Activated CD4-positive, alpha-beta T cell treated with anti-CD3 and anti-CD28 coated beads, Interleukin-2, Interleukin-6, amounts not matched to agents 100 ng/mL and 50 ng/mL, durations not matched to agents 16 hours and 8 hours (primary cell): ENCODE measurements around the gene GPR161.

Source experiments
- DNase-seq: peaks from one replicate; pipeline ENCODE4 v3.0.0-alpha.2; 2020

Gene GPR161

DNA sequence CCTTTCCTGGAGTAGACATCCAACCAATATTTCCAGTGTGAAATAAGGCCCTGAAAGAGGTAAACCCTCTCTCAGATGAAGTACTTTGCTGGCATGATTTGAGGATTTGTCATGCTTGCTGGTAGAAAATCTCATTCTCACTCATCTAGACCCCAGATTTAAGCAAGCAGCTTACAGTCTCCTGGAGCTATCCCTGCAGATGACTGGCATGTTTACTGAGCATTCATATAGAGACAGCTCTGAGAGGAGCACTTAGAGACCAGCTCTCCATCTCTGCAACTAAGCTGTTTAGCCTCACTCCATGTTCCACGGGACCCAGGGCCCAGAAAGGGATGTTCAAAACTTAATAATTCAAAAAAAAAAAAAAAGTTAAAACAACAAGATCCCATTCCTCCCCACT lies 34.2 kb downstream of the GPR161 start:
- DNase-seq: no peak

DNA sequence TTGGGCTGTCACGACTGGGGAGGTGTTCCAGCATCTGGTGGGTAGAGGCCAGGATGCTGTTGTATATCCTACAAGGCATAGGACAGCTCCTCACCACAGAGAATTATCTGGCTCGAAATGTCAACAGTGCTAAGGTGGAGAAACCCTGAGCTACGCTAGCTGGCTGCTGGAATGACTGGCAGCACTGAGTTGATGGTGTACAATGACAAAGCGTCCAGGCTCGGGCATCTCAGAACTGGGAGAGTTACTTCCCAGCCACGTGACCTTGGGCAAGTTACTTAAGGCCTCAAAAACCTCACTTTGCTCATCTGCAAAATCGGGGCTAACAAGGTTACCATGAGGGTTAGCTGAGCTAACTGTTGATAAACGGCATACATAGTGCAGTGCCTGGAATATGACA lies 35.4 kb downstream of the GPR161 start:
- no peak for DNase-seq

DNA sequence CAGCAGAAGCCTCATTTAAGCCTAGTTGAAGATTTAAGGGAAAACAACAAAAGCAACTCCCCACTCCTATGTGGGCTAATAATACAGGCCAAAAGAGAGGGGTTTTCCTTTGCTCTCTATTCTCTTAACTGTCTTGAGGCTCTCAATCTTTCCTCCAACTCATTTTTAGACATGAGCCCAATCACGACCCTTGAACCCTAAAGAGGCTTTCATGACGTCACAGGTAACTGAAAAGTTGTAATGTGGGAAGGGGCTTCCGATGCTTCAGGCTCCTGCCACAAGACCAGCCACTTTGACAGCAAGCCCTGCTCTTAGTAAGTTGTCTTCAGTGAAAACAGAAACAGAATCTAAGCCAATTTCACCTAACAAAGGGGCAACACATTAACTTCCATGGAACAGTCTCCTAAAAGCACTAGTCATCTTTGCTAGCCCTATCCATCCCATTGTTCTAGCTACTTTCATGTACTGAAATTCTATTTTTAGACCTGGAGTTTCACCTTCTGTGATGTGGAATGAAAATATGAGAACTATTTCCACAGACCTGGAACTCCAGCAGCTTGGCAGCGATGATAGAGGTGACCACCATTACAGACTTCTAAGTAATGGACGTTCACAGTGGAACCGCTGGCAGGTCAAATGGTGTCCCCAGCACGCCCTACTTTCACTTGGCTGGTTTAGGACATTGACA lies 36.3 kb downstream of the GPR161 start:
- no peak for DNase-seq

DNA sequence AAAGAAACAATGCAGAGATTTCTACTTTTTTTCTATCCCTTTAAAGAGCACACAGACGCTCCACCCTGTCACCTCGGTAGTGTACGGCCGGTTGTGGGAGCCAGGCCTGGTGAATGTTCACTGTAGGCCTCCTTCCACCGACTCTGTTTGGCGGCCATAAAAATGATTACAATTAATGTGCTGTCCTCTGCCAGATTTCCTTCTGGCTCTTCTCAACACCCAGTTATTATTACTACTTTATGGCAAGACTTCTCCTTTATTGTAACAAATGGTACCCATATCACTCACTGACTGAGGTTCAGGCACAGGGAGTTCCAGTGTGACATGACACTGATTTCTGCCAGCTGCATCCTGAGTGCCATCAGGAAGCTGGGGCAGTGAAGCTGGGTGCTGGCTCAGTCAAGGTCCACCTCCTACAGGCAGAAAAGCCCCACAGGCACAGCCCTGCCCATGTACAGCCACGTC lies 37.4 kb downstream of the GPR161 start:
- no peak for DNase-seq

DNA sequence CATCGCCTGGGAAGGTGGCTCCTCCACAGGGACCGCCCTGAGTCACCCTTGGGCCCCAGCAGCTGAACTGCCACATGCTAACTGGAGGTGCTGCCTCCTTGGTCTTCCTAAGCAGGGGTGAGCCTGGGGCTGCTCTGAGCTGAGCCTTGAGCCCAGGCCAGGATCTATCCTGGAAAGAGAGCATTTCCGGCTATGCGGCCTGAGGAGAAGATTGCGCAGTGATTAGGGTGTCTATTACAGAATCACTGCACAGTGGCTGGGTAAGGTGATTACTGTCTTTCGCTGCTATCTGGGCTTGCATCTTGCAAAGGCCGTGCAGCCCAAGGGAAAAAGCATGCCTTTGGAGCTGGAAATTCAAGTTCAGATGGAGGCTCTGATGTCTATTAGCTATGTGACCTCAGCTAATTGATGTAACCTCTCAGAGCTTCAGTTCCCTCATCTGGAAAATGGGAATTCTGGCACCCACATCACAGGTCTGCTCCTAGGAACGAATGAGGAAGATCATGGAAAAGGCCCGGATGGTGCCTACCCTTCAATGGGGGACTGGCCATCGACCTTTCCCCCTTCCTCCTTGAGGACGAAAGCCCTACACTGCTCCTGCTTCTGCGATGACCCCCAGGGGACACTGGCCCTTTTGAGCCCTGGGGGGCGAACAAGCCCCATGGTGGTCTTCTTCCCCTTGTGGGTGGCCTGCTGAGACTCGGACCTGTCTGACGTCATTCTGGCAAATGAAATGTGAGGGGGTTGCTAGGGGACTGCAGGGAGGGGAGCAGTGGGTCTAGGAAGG lies 38.0 kb downstream of the GPR161 start:
- no peak for DNase-seq

DNA sequence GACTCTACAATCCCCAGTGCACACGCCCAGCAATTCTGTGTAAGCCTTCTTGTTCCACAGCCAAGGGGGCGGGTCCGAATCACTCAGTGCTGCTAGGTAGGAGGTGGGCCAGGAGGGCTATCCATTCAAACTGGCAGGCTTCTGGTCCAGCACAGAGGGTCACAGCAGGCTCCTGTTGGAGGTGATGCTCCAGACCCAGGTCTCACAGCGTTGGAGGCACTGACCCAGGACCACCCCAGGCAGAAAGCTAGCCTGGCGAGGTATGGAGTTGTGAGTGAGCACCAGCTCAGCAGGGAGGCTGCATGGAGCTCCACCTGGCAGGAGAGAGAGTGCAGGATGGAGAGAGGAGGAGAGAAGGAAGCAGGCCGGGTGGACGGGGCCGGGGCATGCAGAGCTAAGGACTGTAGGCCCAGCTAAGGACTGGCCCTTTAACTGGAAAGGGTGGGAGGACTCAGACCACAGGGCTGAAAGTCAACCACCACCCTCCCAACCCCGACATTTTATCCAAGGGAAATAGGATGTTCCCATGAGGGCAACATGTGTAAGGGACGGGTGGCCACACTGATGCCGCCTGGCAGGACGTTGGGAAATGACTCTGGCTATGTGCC lies 38.7 kb downstream of the GPR161 start:
- no peak for DNase-seq

DNA sequence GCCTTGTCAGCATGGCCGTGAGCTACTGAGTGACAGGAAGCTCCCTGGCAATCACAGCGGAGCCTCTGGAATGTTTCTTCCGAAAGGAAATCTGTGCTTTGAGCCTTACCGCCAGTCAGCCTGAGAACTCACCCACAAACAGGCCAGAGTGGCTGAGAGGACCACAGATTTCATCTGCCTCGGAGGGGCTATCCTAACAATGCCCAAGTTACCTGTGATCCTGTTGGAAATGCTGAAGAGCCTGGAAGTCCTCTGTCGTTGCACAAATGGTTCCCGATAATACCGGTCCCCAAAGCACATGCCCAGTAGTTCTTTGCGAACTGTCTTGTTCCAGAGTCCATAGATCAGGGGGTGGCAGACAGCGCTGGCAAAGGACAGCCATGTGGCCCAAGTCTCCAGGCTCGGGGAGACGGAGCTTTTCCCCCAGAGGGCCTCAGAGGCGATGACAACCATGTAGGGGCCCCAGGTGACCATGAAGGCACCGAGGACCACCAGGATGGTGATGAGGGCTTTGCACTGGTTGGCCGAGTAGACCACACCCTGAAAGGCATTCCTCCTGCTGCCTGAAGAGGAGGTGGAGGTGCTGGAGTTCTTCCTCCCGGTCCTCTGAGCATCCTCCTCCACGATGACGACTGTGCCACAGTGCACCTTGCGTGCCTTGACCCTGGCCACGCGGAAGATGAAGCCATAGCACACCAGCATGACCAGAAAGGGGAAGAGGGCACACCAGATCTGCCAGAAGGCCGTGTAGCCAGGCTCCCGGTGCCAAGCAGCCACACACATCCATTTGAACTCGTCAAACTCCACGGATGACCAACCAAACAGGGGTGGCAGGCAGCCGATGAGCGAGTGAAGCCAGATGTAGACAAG lies 40.2 kb downstream of the GPR161 start:
- DNase-seq: no peak

DNA sequence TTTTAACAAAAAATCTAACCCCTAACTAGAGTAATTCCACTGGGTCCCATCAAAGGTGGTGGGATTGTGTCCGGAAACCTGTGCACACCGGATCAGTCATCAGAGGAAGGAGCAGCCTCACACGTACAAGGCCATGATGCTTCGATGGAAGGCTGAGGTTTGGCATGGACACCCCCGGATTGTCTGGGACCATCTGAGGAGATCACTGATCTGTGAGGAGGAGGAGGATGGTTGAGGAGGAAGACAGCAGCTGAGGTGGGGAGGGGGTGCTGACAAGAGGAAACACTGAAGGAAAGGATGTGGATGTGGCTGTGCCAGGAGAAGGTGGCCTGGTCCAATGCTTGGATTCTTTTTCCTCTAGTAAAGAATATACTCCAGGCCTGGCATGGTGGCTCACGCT lies 41.3 kb downstream of the GPR161 start:
- no peak for DNase-seq

DNA sequence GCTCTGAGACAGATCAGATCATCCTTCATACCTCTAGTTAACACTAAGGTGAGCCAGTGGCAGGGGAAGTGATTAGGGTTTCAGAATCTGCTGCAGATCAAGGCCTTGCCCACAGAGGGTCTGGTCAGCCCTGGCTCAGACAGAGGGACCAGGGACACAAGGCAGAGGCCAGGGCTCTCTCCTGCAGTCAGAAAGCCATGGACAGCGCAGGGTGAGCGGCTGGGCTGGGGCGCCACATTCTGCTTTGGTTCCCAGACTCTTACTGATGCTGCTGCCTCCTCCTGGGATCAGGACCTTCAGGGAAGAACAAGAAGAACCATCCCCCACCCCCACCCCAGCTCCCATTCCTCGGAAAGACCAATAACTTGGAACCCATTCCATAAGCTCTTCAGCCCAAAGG lies 43.1 kb downstream of the GPR161 start:
- DNase-seq: no peak

DNA sequence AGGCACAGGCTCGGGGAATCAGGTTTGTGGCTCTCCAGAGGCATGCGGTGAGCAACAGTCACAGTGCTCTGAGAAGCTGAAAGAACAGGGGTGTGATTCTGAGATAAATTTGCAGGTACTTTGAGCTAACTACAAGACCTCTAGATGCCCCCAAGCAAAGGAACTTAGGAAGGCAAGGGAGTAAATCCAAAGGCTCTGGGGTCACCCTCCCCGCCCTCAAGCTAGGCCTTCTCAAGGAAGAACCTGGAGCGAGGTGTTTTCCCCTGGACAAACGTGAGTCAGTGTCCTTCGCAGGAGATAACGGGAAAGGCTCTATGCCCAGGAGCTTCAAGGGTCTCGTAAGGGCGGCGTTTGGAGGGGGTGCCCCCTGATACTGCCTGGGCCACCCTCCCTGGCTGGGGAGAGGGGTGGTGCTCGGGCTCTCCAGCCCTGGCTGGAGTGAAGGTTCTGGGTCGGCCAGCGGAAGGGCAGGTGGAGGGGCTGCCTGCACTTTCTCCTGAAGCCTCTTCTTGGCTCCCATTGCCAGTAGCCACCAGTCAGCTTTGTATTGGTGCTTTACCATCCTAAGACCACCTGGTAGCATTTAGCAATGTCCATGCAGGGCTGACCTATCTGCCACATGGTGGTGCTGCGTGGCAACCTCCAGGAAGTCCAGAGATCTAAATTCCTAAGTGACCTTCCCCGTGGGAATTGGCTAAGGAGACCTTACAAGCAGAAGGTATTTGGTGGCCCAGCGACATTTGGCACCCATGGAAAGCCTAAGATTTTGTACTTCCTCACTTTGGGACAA lies 44.0 kb downstream of the GPR161 start:
- DNase-seq: no peak

DNA sequence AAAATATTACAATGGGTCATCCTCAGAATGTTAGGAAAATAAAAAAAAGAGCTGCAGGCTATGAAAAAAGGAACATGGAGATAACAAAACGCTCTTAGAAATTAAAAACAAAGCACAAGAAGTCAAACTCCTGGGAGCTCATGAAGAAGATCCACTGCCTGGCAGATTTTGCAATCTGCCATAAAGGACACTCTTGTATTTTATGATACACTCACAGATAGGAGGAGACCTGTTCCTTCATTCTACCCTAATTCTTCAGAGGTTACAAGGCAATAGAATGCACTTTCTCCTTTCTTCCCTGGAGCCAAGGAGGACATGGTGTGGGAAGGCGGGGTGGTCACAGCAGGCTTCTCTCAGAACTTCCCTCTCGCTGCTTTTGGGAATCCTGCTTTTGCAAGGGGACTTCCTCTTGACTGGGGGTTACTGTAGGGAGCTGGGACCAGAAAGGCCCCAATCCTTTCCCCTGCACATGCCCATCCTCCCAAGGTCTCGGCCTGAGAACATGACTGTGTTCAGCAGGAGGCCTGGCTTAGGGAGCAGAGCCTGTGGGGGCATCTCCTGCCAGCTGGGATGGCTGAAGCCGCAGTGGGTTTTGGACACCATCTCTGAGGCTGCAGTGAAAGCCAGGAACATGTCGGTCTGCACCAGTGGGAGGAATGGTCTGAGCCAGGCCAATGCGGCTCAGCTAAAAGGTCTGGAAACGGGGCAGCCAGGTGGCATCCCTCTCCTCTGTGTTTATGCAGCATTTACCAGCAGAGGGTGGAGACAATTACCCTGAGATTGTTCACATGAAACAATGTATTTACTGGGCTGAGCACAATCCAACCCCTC lies 44.8 kb downstream of the GPR161 start:
- no peak for DNase-seq

DNA sequence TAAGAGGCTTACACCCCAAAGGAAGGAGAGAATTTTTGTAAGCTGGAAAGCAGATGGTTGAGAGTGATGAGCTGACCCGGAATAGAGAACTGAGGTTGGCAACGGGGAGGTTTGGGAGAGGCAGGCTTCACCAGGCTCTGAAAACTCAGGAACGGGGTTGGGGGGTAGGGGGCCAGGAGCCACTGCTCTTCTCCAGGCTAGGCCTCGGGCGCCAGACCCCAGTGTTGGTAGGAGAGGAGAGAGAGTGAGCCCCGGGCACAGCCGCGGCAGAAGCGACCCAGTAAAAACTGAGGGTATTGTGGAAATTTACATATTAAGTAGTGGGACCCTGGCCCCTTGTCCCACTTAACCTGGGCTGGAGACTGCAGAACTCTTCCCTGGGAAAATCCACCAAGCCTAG lies 45.7 kb downstream of the GPR161 start:
- no peak for DNase-seq

DNA sequence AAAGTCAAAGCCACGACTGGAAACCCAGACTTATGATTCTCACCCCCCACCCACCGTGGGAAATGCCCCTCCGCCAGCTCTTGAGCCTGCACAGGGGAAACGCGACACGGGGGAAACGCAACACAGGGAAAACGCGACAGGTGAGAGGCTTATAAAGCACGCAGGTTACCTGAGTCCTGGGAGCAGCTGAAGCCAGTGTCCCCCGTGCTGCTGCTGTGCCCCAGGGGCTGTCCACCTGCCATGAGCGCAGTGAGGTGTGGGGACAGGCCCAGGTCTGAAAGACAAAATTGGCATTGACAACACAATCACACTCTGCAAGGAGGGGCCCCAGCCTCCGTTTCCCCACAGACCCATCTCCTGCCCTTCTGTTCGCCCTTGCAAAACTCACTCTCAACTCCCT lies 46.3 kb downstream of the GPR161 start:
- DNase-seq: no peak

DNA sequence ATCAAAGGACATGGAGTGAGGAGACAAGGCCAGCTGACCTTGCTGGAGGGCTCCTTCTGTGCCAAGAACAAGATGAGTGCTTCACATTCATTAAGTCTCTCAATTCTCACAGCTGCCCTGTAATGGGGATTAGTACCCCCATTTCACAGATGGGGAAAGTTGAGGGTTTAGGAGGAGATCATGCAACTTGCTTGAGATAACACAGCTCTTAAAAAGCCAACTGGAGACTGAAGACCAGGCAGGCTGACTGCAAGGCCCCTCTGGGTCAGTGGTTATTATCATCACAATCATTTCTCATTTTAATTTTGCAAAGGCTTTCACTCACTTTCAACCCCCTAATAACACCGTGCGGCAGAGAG lies 46.8 kb downstream of the GPR161 start:
- no peak for DNase-seq

DNA sequence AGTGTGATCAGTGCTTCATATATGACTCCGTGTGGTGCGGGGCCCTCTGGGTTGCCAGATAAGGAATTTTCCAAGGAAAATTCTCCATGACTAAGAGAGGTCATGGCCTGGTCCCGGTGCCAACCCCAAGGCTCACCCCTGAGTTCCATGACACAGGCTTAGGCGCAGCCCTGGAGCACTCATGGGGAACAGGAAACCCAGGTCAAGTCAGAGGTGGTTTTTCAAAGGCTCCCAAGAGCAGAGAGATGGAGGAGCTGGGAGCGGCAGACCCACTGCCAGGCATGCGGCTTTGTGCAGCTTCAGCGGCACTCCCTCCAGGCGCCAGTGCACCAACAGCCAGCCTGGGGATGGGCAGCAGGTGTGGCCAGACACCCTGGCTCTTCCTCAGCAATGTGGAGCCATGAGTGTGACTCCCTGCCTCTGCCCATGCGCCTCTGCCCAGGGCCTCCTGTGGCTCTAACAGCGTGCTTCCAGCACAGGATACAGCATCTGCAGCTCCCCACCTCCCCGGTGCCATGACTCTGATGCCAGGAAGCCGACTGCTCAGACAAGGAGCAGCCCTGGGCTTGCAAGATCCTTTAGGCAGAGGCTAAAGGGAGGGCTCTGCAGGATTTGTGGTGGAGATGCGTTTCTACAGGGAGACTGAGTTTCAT lies 47.3 kb downstream of the GPR161 start:
- DNase-seq: no peak

DNA sequence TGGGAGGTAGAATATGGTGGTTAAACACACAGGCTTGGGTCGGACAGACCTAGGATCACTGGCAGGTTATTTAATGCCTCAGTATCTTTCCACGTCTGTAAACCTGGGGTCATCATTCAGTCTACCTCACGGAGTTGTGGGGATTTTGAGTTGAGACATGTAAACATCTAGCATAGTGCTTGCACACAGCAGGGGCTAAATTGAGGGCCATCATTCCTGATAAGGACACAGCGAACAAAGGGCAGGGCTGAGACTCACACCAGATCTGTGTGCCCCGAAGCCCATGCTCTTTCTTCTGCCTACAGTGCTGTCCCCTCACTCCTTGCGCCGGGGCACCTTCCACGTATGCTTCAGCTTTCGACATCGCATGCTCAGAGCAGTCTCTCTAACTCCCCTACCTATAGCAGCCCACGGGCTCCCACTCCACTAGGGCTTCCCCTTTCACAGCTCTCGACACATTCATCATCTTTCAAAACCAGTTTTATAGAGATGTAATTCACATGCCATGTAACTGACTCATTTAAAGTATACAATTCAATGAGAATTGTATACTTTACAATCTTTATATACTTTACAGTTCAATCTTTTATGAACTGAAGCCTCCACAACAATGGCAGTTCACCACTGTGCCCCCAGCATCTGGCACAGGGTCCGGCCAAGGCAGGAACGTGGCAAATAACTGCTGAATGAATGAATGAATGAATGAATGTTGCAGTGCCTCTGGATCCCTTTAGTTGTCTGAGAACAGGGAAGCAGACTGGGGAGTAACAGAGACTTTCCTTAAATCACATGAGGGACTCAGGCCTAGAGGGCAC lies 48.0 kb downstream of the GPR161 start:
- DNase-seq: no peak

DNA sequence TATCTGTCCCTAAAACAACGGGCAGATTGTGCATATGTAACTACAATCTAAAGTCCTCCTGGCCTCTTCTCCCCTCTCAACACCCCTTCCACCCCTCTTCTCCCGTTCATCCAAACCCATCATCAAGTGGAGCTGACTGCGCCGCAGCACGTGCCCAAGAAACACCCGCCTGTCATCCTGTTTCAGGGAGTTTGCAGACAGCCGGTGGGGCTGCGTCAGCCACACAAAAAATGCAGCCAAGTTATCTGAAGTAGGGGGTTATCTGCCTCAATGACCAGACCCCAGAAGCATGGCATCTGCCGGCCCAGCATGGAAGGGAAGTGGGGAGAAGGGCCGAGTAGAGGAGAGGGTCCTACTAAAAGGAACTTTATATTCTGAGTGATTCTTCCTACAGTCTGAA lies 49.0 kb downstream of the GPR161 start:
- DNase-seq: no peak

DNA sequence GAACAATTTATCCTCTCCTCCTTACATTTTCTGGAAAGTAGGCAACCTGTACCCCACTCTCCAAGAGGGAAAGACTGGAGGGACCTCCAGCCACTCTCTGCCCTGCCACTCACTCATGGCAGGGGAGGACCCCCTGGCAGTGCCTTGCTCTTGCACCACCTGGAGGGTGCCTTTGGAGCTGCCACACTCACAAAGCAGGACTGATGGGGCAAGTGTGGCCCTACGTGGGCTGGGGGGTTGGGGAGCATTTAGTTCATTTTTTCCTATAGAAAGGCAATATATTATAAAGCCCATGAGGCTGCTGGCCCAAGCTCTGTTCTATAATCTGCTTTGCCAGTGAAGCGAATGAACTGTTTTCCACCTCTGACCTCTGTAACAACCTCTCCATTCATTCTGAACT lies 50.3 kb downstream of the GPR161 start:
- DNase-seq: no peak

DNA sequence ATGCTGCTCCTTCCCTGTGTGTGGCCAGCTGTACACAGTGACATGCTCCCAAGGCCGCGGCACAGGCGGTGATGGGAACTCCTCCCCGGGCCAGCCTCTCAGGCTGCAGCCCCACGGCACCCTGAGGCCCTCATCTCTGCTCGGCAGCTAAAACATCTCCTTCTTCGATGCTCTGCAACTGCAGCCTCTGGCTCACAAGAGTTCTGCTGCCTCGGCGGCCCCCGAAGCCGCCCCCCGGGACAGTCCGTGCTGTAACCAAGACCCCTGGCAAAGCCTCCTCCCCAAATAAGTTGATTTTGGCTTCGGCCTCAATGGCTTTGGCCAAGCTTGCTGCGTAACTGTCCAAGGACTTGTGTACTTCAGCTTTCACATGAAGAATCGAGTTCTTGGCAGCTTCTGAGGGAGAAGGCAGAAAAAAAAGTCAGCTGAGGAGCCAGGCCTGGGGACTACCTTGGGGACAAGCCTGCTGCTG lies 51.3 kb downstream of the GPR161 start:
- no peak for DNase-seq
